Ishikawa (cell line): ENCODE results near the gene EBP.

Source experiments
- NFIC ChIP-seq: IDR thresholded peaks from 2 replicates; pipeline ENCODE4 v1.6.1; 2012
- REST ChIP-seq: IDR thresholded peaks from 2 replicates; pipeline ENCODE4 v1.6.1; 2012; ENCODE audit warnings: low read depth, mild to moderate bottlenecking

- TF ChIP-seq NFIC (no peak), REST (no peak)
Observed at GRCh38 chrX:48530736-48531135, 9.1 kb downstream of the EBP start.
